WTC11 (cell line): ENCODE measurements around the gene MTMR10. TPM values are rescaled to one million over a fixed set of nuclear protein-coding genes. Genes with fewer than 3 reads are reported as not detected.

Experiments used
- ARID4B ChIP-seq: sonication (generic); formaldehyde crosslinking; IDR thresholded peaks from 2 replicates; pipeline ENCODE4 v1.8.0; 2023; ENCODE audit warnings: missing genetic modification reagents, mild to moderate bottlenecking, borderline replicate concordance
- E2F1 ChIP-seq: sonication (generic); formaldehyde crosslinking; IDR thresholded peaks from 2 replicates; pipeline ENCODE4 v1.8.0; 2022; ENCODE audit warnings: mild to moderate bottlenecking, missing genetic modification reagents
- ESRRA ChIP-seq: sonication (generic); formaldehyde crosslinking; IDR thresholded peaks from 2 replicates; pipeline ENCODE4 v1.8.1; 2022; ENCODE audit warnings: mild to moderate bottlenecking, missing genetic modification reagents, borderline replicate concordance
- FOXK1 ChIP-seq: sonication (generic); formaldehyde crosslinking; IDR thresholded peaks from 2 replicates; pipeline ENCODE4 v1.8.0; 2022; ENCODE audit warnings: mild to moderate bottlenecking, moderate library complexity, missing genetic modification reagents
- FOXP1 ChIP-seq: sonication (generic); formaldehyde crosslinking; IDR thresholded peaks from 2 replicates; pipeline ENCODE4 v1.8.0; 2022; ENCODE audit warnings: missing genetic modification reagents, mild to moderate bottlenecking, moderate library complexity, borderline replicate concordance
- FOXP4 ChIP-seq: sonication (generic); formaldehyde crosslinking; IDR thresholded peaks from 2 replicates; pipeline ENCODE4 v1.8.0; 2022; ENCODE audit warnings: mild to moderate bottlenecking, missing genetic modification reagents
- GABPB1 ChIP-seq: sonication (generic); formaldehyde crosslinking; IDR thresholded peaks from 2 replicates; pipeline ENCODE4 v1.8.1; 2023; ENCODE audit warnings: mild to moderate bottlenecking, missing genetic modification reagents
- HMGXB4 ChIP-seq: sonication (generic); formaldehyde crosslinking; IDR thresholded peaks from 2 replicates; pipeline ENCODE4 v1.8.1; 2023; ENCODE audit warnings: mild to moderate bottlenecking, moderate library complexity, missing genetic modification reagents
- MXD4 ChIP-seq: fragments of 250-450 bp; sonication (Bioruptor Pico); IDR thresholded peaks from 2 replicates; pipeline ENCODE4 v1.8.0; 2021; ENCODE audit warnings: mild to moderate bottlenecking, moderate library complexity, borderline replicate concordance
- MYBL2 ChIP-seq: sonication (generic); formaldehyde crosslinking; IDR thresholded peaks from 2 replicates; pipeline ENCODE4 v1.8.1; 2023; ENCODE audit warnings: mild to moderate bottlenecking, moderate library complexity, missing genetic modification reagents
- NFE2L1 ChIP-seq: sonication (generic); formaldehyde crosslinking; IDR thresholded peaks from 2 replicates; pipeline ENCODE4 v1.8.1; 2023; ENCODE audit warnings: missing genetic modification reagents
- TP53 ChIP-seq: sonication (generic); formaldehyde crosslinking; IDR thresholded peaks from 2 replicates; pipeline ENCODE4 v1.8.1; 2023; ENCODE audit warnings: mild to moderate bottlenecking, missing genetic modification reagents
- USF1 ChIP-seq: sonication (generic); formaldehyde crosslinking; IDR thresholded peaks from 2 replicates; pipeline ENCODE4 v1.8.0; 2022; ENCODE audit warnings: mild to moderate bottlenecking, missing genetic modification reagents
- USF2 ChIP-seq: sonication (generic); formaldehyde crosslinking; IDR thresholded peaks from 2 replicates; pipeline ENCODE4 v1.8.1; 2023; ENCODE audit warnings: mild to moderate bottlenecking, missing genetic modification reagents, moderate library complexity
- ZBTB21 ChIP-seq: sonication (generic); formaldehyde crosslinking; IDR thresholded peaks from 2 replicates; pipeline ENCODE4 v1.8.1; 2023; ENCODE audit warnings: mild to moderate bottlenecking, missing genetic modification reagents, borderline replicate concordance
- ZNF138 ChIP-seq: sonication (generic); formaldehyde crosslinking; conservative IDR thresholded peaks from 2 replicates; pipeline ENCODE4 v1.8.1; 2022; ENCODE audit warnings: mild to moderate bottlenecking, moderate library complexity, missing genetic modification reagents
- ZNF512 ChIP-seq: sonication (generic); formaldehyde crosslinking; IDR thresholded peaks from 2 replicates; pipeline ENCODE4 v1.8.1; 2022; ENCODE audit warnings: missing genetic modification reagents, borderline replicate concordance
- total RNA-seq: library from RNA; stranded (reverse); gene quantifications from 3 replicates; pipeline ENCODE4 v1.2.3, GENCODE V29; 2021

Gene MTMR10
- total RNA-seq, 1 experiment from 2014 or later: 15.9 TPM

- TF ChIP-seq ARID4B (CRISPR knock-in tag) (peak; percentile 92), NFE2L1 (CRISPR knock-in tag) (peak; percentile 91), E2F1 (CRISPR knock-in tag) (no peak; the same call in 1 of the 2 replicates), FOXK1 (CRISPR knock-in tag) (peak; percentile 93), USF1 (CRISPR knock-in tag) (0 out of 2 replicates have a peak, but pooled peaks have one; percentile 61), ESRRA (no peak), ZNF138 (CRISPR knock-in tag) (0 out of 2 replicates have a peak, but pooled peaks have one; percentile 58), HMGXB4 (CRISPR knock-in tag) (peak; percentile 74; the same call in 1 of the 2 replicates), FOXP1 (peak; percentile 96), GABPB1 (peak; percentile 74), ZNF512 (CRISPR knock-in tag) (0 out of 2 replicates have a peak, but pooled peaks have one; percentile 26), MXD4 (CRISPR knock-in tag) (no peak), FOXP4 (CRISPR knock-in tag) (peak; percentile 93), USF2 (CRISPR knock-in tag) (0 out of 2 replicates have a peak, but pooled peaks have one; percentile 33), ZBTB21 (CRISPR knock-in tag) (peak; percentile 64; the same call in 1 of the 2 replicates), MYBL2 (CRISPR knock-in tag) (peak; percentile 90; the same call in 1 of the 2 replicates), TP53 (CRISPR knock-in tag) (0 out of 2 replicates have a peak, but pooled peaks have one; percentile 59)
These were observed 87.8 kb downstream of the MTMR10 start, which contains the start of gene FAN1 (continued) for GRCh38 chr15:30903497-30904187.
